Hematopoietic multipotent progenitor cell treated with erythropoietin and hydrocortisone succinate and interleukin-3 and kit ligand, for 4 days (in vitro differentiated cells): ENCODE data around the gene RTN3.

Experiments used
- DNase-seq: peaks from one replicate; pipeline ENCODE4 v3.0.0-alpha.2; 2015

Gene RTN3

GRCh38 chr11:63738720-63739360, 57.5 kb downstream of the RTN3 start:
- DNase-seq = peak; percentile 84

GRCh38 chr11:63745304-63746170, 64.2 kb downstream of the RTN3 start:
- DNase-seq = peak; percentile 64

GRCh38 chr11:63747011-63747410, 65.7 kb downstream of the RTN3 start:
- peak; percentile 39 for DNase-seq

- DNase-seq = no peak
These were observed 68.3 kb downstream of the RTN3 start for GRCh38 chr11:63749624-63750023.

- DNase-seq = no peak
These were observed 75.8 kb downstream of the RTN3 start for GRCh38 chr11:63756919-63757761.

- no peak for DNase-seq
These were observed 79.3 kb downstream of the RTN3 start for GRCh38 chr11:63760487-63761079.

GRCh38 chr11:63761188-63761587, 79.9 kb downstream of the RTN3 start:
- no peak for DNase-seq

- no peak for DNase-seq
These were observed 80.8 kb downstream of the RTN3 start for GRCh38 chr11:63761931-63762653.

GRCh38 chr11:63762654-63763495, 81.6 kb downstream of the RTN3 start:
- DNase-seq = no peak

GRCh38 chr11:63763496-63764339, 82.4 kb downstream of the RTN3 start:
- no peak for DNase-seq

GRCh38 chr11:63764340-63764678, 83.0 kb downstream of the RTN3 start:
- no peak for DNase-seq

GRCh38 chr11:63764679-63765647, 83.7 kb downstream of the RTN3 start:
- no peak for DNase-seq

GRCh38 chr11:63765688-63766241, 84.5 kb downstream of the RTN3 start:
- DNase-seq = no peak

- DNase-seq = no peak
These were observed 85.4 kb downstream of the RTN3 start for GRCh38 chr11:63766531-63767235.

GRCh38 chr11:63767267-63767564, 85.9 kb downstream of the RTN3 start:
- DNase-seq = no peak

GRCh38 chr11:63767565-63768236, 86.4 kb downstream of the RTN3 start:
- peak; percentile 80 for DNase-seq

- DNase-seq = peak; percentile 83
These were observed 87.1 kb downstream of the RTN3 start, which contains the start of gene ZFTA for GRCh38 chr11:63768237-63769041. ZFTA (minus strand) TSS chr11:63768775; CDS start chr11:63768622, 153 bp downstream.
